Activated T-cell treated with anti-CD3 and anti-CD28 coated beads, Interleukin-2, amount 50 U/mL, for 24 hours (primary cell): ENCODE data around the gene SGPP1.
"Not testable (repeated sequence)": the region's sequence is repeated elsewhere in the genome, so short reads cannot be mapped to it uniquely, and the experiment has no call there.

ENCODE experiments used
- DNase-seq: peaks from one replicate; pipeline ENCODE4 v3.0.0-alpha.2; 2020
- H3K27ac Mint-ChIP-seq: 2 replicates; pipeline ENCODE4 v1.8.0; 2020; ENCODE audit warnings: mild to moderate bottlenecking, mixed read lengths
- H3K27me3 Mint-ChIP-seq: 2 replicates; pipeline ENCODE4 v1.8.0; 2020; ENCODE audit warnings: mixed read lengths
- H3K36me3 Mint-ChIP-seq: 2 replicates; pipeline ENCODE4 v1.8.0; 2020; ENCODE audit warnings: low read depth, mixed read lengths
- H3K4me1 Mint-ChIP-seq: 2 replicates; pipeline ENCODE4 v1.8.0; 2020; ENCODE audit warnings: low read depth, mixed read lengths
- H3K4me3 Mint-ChIP-seq: 2 replicates; pipeline ENCODE4 v1.8.0; 2020; ENCODE audit warnings: mild to moderate bottlenecking, moderate library complexity, mixed read lengths
- H3K9me3 Mint-ChIP-seq: 2 replicates; pipeline ENCODE4 v1.8.0; 2020; ENCODE audit warnings: mixed read lengths

Gene SGPP1, protein sequence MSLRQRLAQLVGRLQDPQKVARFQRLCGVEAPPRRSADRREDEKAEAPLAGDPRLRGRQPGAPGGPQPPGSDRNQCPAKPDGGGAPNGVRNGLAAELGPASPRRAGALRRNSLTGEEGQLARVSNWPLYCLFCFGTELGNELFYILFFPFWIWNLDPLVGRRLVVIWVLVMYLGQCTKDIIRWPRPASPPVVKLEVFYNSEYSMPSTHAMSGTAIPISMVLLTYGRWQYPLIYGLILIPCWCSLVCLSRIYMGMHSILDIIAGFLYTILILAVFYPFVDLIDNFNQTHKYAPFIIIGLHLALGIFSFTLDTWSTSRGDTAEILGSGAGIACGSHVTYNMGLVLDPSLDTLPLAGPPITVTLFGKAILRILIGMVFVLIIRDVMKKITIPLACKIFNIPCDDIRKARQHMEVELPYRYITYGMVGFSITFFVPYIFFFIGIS

DNA sequence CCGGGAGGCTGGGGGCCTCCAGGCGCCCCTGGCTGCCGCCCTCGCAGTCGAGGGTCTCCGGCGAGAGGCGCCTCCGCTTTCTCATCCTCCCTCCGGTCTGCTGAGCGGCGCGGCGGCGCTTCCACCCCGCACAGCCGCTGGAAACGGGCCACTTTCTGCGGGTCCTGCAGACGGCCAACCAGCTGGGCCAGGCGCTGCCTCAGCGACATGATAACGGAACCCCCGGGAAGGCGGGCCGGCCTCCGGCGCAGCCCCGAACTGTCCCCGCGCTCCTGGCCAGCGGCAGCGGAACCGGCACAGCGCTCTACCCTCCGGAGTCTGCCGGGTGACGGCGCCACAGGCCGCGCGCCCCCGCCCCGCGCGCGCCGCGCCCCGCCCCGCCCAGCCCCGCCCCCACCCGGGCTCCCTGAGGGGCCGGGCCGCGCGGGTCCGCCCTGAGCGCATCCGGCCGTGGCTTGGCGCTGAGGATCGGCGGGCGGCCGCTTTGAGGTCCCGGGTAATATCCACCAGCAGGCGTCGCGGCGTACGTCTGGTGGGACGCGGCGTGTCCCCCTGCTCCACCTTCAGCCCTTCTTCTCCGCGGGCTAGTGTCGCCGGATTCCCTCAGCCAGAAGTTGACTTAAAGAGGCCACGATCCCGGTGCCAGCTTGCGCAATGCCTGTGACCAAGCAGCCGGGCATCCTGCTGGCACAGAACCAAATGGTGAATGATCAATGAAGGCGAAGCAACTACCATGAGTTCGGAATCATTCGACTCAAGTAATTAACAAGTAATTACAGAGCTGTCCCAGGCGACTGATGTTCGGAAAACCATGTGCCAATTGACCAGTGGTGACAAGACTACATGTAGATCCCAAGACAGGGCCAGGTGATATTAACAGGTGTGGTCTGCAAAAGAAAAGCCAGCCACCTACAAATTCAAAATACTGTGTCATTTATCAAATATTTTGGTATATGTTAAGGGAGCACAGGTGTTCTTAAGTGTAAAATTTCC, at the start of gene SGPP1:
TSS of gene SGPP1 (minus strand) at position 330 of the 993 bp plus-strand sequence. CDS start at position 209, 121 bp downstream.
- Mint-ChIP-seq H3K9me3 (no peaks in the 10 kb centered on the region), H3K27ac (peak within 1 kb of the TSS; percentile 95), H3K36me3 (peaks cover 8% of the 10 kb centered on the region), H3K4me1 (peaks cover 40% of the 10 kb centered on the region), H3K27me3 (no peaks in the 10 kb centered on the region), H3K4me3 (peak within 1 kb of the TSS; percentile 99)
- DNase-seq = peak; percentile 86

DNA sequence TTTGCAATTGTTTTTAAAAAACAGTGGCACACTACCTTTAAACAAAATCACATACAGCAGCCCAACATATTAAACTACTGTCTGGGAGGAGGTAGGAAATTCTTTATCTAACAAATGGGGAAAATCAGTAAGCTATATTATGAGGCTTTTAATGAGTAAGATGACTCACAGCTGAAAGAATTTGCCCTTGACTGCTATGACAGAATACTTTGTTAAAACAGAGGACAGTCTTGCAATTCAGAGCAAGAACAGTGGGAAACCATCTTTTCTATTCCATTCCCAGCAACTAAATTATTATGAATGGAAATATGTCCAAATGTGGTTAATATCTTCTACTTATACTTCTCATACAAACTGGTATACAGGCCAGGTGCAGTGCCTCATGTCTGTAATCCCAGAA, 49.2 kb upstream of the SGPP1 start:
- Mint-ChIP-seq H3K4me3 (no peak overlapping the region), H3K27me3 (no peaks in the 10 kb centered on the region), H3K9me3 (no peaks in the 10 kb centered on the region), H3K36me3 (no peaks in the 10 kb centered on the region), H3K4me1 (no peaks in the 10 kb centered on the region), H3K27ac (no peak overlapping the region)
- no peak for DNase-seq

DNA sequence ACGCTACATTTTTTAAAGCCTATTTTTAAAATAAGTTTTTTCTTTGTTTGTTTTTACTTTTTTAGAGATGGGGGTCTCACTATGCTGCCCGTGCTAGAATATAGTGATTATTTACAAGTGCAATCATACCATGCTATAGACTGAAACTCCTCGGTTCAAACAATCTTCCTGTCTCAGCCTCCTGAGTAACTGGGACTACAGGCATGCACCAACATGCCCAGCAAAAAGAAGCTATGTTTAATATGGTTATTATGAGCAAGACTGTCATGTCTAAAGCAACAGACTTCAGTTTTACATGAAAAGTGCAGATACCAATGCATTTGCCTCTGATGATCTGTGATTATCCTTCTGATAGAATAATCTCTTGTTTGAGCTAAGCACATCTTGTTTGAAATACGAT, 45.6 kb upstream of the SGPP1 start:
- Mint-ChIP-seq H3K36me3 (no peaks in the 10 kb centered on the region), H3K4me1 (peaks cover 2% of the 10 kb centered on the region), H3K27ac (no peak overlapping the region), H3K9me3 (no peaks in the 10 kb centered on the region), H3K27me3 (no peaks in the 10 kb centered on the region), H3K4me3 (no peak overlapping the region)
- DNase-seq = no peak

DNA sequence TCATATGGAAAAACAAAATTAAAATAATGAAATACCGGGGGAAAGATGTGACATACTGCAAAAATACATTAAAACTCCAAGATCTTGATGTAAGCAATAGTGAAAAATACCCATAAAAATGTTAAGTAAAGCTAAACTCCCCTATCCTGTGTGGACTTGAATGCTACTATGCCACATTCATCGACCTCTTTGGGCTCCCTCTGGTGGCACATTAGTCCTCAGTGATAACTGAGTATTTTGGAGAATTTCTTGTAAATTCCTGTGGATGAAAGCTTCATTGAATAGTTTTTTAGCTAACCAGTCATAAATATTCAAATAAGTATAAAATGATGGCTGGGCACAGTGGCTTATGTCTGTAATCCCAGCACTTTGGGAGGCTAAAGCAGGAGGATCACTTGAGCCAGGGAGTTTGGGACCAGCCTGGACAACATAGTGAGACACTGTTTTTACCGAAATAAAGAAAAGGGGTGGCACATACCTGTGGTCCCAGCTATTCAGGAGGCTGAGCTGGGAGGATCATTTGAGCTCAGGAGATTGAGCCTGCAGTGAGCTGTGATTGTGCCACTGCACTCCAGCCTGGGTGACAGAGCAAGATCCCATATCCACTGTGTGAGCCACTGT, 42.4 kb upstream of the SGPP1 start:
- H3K4me1 Mint-ChIP-seq = peaks cover 2% of the 10 kb centered on the region
- H3K36me3 Mint-ChIP-seq = no peaks in the 10 kb centered on the region
- H3K4me3 Mint-ChIP-seq = no peak overlapping the region
- H3K9me3 Mint-ChIP-seq = no peaks in the 10 kb centered on the region
- H3K27me3 Mint-ChIP-seq = no peaks in the 10 kb centered on the region
- no peak overlapping the region for H3K27ac Mint-ChIP-seq
- DNase-seq = no peak

DNA sequence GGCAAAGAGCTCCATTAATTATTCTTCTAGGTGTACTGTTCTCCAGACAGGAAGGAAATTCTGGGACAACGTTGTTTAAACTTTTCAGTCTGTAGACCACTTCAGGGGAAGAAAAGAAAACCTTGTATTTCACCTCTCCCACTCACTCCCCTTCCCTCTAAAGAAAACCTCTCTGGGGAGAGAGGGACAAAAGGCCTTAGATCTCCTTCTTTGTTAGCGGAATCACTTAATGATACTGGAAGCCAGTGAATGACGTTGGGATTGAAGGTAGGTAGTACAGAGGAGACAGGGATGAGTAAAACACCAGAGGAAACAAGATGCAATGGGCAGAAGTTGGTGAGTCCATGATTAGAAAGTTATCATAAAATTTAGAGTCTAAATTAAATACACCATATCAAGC, 38.7 kb upstream of the SGPP1 start:
- no peak for DNase-seq
- no peak overlapping the region for H3K27ac Mint-ChIP-seq
- no peaks in the 10 kb centered on the region for H3K36me3 Mint-ChIP-seq
- peaks cover 2% of the 10 kb centered on the region for H3K4me1 Mint-ChIP-seq
- no peak overlapping the region for H3K4me3 Mint-ChIP-seq
- H3K27me3 Mint-ChIP-seq = no peaks in the 10 kb centered on the region
- H3K9me3 Mint-ChIP-seq = no peaks in the 10 kb centered on the region

DNA sequence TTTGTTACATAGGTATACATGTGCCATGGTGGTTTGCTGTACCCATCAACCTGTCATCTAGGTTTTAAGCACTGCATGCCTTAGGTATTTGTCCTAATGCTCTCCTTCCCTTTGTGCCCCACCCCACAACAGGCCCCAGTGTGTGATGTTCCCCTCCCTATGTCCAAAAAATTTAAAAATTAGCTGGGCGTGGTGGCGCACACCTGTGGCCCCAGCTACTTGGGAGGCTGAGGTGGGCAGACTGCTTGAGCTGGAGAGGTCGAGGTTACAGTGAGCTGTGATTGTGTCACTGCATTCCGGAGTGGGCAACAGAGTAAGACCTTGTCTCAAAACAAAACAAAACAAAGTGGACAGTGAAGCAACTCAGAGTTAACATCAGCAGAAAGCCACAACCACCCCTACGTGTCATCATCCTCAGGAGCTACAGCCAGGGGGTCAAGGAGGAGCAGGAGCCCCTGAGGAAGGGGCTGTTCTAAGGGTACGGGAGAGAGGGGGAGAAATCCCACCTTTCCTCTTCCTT, 36.8 kb upstream of the SGPP1 start:
- Mint-ChIP-seq H3K27ac (no peak overlapping the region), H3K4me3 (no peak overlapping the region), H3K36me3 (no peaks in the 10 kb centered on the region), H3K9me3 (no peaks in the 10 kb centered on the region), H3K4me1 (peaks cover 5% of the 10 kb centered on the region), H3K27me3 (no peaks in the 10 kb centered on the region)
- no peak for DNase-seq

DNA sequence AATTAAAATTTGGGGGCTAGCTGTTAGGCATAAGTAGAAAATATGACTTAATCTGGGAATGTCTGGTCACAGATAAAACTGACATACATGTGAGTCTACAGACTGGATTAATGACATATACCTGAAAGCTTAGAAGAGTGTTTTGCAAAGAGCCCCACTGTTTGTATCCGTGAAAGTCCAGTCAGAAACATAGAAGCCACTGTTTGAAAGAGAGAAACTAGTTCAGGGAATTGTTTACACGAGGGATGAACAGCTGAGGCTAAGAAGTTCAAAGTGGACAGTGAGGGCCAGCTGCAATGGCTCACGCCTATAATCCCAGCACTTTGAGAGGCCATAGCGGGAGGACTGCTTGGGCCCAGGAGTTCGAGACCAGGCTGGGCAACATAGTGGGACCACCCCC, 36.2 kb upstream of the SGPP1 start:
- Mint-ChIP-seq H3K36me3 (no peaks in the 10 kb centered on the region), H3K4me3 (no peak overlapping the region), H3K27me3 (no peaks in the 10 kb centered on the region), H3K27ac (no peak overlapping the region), H3K4me1 (peaks cover 10% of the 10 kb centered on the region), H3K9me3 (no peaks in the 10 kb centered on the region)
- no peak for DNase-seq

DNA sequence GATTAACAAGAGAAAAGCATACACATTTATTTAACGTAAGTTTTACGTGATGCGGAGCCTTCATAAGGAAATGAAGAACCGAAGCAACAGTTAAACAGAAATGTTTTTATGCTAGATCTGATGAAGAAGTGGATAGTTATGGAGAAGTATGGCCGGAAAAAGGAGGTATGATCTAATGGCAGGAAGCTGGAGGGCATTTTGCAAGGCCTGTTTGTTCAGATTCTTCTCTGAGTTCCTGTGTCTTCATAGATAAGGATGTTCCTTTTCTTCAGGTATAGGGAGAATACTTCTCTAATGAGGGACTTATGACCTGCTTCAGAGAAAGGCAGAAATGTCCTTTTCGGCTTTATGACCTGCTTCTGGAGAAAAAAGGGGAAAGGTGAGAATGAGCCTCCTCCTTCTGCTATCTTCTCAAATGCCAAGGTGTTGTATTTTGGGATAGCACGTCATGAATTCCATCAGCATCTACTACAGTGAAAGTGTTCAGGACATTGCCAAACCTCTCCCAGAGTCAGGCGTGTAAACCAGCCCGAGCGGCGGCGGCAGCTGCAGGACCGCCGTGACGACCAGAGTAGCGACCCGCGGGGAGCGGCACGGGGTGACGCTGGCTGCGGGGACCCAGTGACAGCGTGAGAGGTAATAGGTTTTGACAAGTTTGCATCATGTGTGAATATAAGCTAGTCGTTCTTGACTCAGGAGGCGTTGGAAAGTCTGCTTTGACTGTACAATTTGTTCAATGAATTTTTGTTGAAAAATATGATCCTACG, 33.7 kb upstream of the SGPP1 start:
- Mint-ChIP-seq H3K4me1 (peaks cover 10% of the 10 kb centered on the region), H3K9me3 (no peaks in the 10 kb centered on the region), H3K27ac (no peak overlapping the region), H3K27me3 (no peaks in the 10 kb centered on the region), H3K4me3 (no peak overlapping the region), H3K36me3 (no peaks in the 10 kb centered on the region)
- no peak for DNase-seq

DNA sequence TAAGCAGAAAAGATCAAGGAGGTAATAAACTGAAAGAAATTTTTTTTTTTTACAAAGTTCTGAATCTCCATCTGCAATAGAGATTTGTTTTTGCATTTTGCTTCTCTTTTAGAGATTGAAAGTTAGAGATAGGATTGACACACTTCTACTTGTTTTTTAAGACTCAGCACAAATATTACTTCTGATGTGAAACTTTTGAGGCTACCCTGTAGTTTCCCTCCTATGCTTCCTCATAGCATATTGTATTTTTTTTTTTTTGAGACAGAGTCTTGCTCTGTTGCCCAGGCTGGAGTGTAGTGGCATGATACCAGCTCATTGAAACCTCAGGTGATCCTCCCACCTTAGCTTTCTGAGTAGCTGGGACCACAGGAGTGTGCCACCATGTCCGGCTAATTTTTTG, 32.1 kb upstream of the SGPP1 start:
- Mint-ChIP-seq H3K9me3 (no peaks in the 10 kb centered on the region), H3K4me3 (no peak overlapping the region), H3K4me1 (peaks cover 10% of the 10 kb centered on the region), H3K27me3 (no peaks in the 10 kb centered on the region), H3K27ac (peak overlapping the region; percentile 84), H3K36me3 (no peaks in the 10 kb centered on the region)
- DNase-seq = no peak

DNA sequence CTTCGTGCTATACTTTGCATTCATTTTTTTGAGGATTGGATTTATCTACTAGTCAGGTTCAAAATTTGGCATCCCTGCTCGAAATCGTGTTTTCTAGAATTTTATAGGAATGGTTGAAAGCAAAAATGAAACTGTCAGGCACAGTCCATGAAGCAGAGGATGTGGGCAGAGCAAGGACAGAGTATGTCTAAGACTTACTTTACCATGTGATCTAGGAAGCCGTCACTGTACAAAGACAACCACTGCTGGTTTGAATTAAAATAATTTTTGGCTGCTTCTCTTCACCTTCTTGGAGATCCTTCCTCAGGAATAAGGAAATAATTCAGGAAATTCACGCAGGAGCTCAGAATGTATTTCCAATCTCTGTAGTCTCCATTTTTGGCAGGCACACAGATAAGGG, 31.6 kb upstream of the SGPP1 start:
- no peaks in the 10 kb centered on the region for H3K27me3 Mint-ChIP-seq
- no peak for DNase-seq
- H3K36me3 Mint-ChIP-seq = no peaks in the 10 kb centered on the region
- peaks cover 10% of the 10 kb centered on the region for H3K4me1 Mint-ChIP-seq
- no peaks in the 10 kb centered on the region for H3K9me3 Mint-ChIP-seq
- peak overlapping the region; percentile 84 for H3K27ac Mint-ChIP-seq
- H3K4me3 Mint-ChIP-seq = peak overlapping the region; percentile 52

DNA sequence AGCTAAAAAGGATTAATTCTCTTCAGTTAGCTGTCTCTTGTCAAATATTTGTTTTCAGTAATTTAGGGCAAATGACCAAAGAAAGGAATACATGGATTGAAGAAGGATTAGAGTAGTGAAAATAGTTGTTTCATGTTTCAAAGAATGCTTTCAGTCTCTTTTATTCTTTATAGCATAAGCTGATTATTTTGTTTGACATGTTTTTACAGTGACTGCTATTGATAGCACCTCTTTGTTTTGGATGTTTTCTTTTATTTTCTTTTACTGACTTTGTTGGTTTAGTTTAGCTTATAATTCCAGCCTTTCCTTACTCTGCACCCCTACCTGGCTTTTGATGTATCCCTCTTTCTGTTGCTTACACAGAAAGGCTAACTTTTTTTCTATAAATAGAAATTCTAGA, 29.3 kb upstream of the SGPP1 start:
- Mint-ChIP-seq H3K4me3 (no peak overlapping the region), H3K27ac (no peak overlapping the region), H3K4me1 (peaks cover 12% of the 10 kb centered on the region), H3K27me3 (no peaks in the 10 kb centered on the region), H3K36me3 (no peaks in the 10 kb centered on the region), H3K9me3 (no peaks in the 10 kb centered on the region)
- no peak for DNase-seq

DNA sequence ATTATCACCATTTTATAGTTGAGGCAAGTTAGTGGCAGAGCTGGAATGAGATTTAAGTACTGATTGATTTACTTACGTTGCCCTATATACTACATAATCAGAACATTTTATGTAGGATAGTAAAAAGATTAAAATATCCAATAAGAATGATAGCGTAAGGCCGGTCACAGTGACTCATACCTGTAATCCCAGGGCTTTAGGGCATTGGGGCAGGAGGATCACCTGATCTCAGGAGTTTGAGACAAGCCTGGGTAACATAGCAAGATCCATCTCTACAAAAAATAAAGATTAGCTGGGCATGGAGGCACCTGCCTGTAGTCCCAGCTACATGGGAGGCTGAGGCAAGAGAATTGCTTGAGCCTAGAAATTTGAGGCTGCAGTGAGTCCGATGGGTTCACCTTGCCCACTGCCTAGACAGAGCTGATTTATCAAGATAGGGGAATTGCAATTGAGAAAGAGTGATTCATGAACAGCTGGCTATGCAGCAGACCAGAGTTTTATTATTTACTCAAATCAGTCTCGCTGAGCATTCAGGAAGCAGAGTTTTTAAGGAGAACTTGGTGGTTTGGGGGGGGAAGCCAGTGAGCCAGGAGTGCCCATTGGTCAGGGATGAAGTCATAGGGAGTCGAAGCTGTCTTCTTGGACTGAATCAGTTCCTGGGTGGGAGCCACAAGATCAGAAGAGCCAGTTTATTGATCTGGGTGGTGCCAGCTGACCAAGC, 24.7 kb upstream of the SGPP1 start:
- no peak for DNase-seq
- no peak overlapping the region for H3K27ac Mint-ChIP-seq
- no peaks in the 10 kb centered on the region for H3K27me3 Mint-ChIP-seq
- H3K4me3 Mint-ChIP-seq = no peak overlapping the region
- H3K9me3 Mint-ChIP-seq = no peaks in the 10 kb centered on the region
- no peaks in the 10 kb centered on the region for H3K36me3 Mint-ChIP-seq
- H3K4me1 Mint-ChIP-seq = peaks cover 2% of the 10 kb centered on the region

DNA sequence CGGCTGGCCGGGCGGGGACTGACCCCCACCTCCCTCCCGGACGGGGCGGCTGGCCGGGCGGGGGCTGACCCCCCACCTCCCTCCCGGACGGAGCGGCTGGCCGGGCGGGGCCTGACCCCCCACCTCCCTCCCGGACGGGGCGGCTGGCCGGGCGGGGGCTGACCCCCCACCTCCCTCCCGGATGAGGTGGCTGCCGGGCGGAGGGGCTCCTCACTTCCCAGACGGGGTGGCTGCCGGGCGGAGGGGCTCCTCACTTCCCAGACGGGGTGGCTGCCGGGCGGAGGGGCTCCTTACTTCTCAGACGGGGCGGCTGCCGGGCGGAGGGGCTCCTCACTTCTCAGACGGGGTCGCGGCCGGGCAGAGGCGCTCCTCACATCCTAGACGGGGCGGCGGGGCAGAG, 23.2 kb upstream of the SGPP1 start:
- not testable (repeated sequence) for H3K27ac Mint-ChIP-seq, H3K4me3 Mint-ChIP-seq, H3K4me1 Mint-ChIP-seq, H3K9me3 Mint-ChIP-seq, H3K36me3 Mint-ChIP-seq, H3K27me3 Mint-ChIP-seq, DNase-seq
